Measurements from ENCODE around the gene MMP15.

Gene MMP15

DNA sequence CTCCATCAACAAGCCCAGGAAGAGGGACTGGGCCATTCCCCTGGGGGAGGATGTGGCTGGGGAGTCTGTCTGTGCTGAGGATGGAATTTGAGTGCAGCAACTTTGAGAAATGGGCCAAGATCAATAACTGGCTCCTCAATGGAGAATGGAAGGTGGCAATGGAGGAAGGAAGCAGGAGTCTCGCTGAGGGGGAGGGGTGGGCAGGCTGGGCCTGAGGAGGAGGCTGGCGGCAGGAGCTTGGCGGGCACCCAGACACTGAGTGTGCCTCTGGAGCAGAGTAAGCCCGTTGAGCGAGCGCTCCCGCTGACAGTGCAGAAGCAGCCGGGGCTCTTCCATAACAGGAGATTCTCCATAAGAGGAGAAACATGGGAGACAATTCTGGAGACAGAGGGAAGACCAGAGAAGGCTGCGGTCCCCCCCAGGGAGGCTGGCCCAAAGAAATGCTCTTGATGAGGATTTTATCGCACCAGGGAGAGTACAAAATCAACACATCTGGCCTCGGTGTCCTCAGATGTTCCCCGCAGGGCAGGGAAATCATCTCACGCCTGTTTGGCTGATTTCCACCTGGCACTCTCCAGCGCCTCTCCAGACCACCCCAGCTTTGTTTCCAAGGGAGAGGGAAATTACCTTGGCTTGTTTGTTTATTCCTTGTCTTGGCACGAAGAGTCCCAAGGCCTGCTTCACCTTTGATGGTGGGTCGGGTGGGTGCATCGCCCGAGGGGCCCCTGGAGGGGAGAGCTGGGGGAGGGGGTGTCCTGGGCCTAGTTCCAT, 2.8 kb upstream of the MMP15 start:
- Histone ChIP-seq H3K36me3 (ENCODE audit: control insufficient read depth in 1 of 2, insufficient read depth in 2 of 2, low read length in 2 of 2) (peaks cover 3 to 7% of the 10 kb centered on the region in 2 donors), H3K4me3 (ENCODE audit: low read depth in 1 of 2, low read length in 2 of 2) (peak overlapping the region; percentile 22 to 30), H3K27ac (ENCODE audit: low read length) (peak overlapping the region; percentile 45), H3K27me3 (ENCODE audit: low read depth, low read length) (no peaks in the 10 kb centered on the region), H3K4me1 (ENCODE audit: control insufficient read depth in 1 of 2, insufficient read depth in 2 of 2, low read length in 2 of 2) (peaks cover 13 to 62% of the 10 kb centered on the region in 2 donors), H3K9me3 (ENCODE audit: control insufficient read depth in 1 of 2, low read length in 2 of 2) (no peaks in the 10 kb centered on the region)

DNA sequence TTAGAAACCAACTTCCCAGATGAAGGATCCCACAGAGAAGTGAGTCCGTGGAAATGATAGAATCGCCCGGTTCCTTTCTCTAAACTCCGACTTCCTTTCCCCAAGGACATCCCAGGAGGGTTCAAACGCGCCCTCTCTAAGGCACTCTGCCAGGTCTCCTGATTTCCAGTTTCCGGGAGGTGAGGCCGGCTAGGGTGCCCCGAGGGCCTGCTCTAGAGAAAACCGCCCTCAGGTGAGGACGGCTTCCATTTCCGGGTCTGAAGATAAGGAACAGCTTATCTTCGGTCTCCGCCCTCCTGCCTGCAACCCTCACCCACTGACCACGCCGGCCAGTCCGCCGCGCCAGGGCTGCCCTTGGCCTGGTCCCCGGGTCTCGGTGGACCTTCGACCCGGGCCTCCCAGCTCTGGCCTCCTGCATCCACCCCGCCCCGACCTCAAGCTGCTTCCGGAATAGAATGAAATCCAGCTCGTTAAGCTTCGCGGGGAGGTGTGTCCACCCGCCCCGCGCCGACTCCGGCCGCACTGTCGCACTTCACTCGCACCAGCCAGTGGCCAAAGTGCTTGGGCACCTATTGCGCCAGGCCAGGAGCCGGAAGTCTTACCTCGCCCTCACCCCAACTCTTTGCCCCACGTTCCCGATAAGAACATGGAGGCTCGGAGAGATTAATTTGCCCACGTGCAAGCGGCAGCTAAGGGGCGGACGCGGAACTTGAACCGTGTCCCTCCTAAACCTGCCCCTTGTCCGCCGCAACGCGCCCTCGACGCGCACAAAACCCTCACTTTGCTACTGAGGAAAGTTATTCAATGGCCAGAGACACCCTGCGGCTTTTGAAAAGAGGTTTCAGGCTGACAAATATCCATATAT, 836 bp upstream of the MMP15 start:
- Histone ChIP-seq H3K4me1 (ENCODE audit: control insufficient read depth in 1 of 2, insufficient read depth in 2 of 2, low read length in 2 of 2) (peaks cover 13 to 65% of the 10 kb centered on the region in 2 donors), H3K27me3 (ENCODE audit: low read depth, low read length) (no peaks in the 10 kb centered on the region), H3K27ac (ENCODE audit: low read length) (peak overlapping the region; percentile 16)

DNA sequence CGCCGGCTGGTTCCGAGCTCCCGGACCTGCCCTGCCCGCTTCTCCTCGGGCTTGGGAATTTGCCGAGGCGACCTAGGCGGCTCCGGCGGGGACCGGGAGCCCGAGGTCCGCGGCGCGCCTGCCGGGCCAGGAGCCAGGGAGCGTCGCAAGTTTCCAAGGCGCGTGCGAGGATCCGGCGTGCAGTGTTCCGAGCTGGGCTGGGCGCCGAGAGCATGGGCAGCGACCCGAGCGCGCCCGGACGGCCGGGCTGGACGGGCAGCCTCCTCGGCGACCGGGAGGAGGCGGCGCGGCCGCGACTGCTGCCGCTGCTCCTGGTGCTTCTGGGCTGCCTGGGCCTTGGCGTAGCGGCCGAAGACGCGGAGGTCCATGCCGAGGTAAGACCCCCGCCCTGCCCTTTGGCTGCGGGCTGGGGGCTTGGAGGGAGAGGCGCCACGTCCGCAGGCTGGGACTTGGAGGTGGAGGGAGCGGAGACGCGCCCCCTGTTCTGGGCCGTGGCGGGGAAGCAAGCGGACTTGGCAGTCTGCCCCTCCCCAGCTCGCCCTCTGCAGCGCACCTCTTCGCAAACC, 668 bp downstream of the MMP15 start:
- Histone ChIP-seq H3K4me1 (ENCODE audit: control insufficient read depth in 1 of 2, insufficient read depth in 2 of 2, low read length in 2 of 2) (peaks cover 13 to 55% of the 10 kb centered on the region in 2 donors), H3K27me3 (ENCODE audit: low read depth, low read length) (no peaks in the 10 kb centered on the region), H3K36me3 (ENCODE audit: control insufficient read depth in 1 of 2, insufficient read depth in 2 of 2, low read length in 2 of 2) (no peaks in the 10 kb centered on the region), H3K27ac (ENCODE audit: low read length) (no peak overlapping the region), H3K4me3 (ENCODE audit: low read depth in 1 of 2, low read length in 2 of 2) (peak overlapping the region; percentile 55 to 84), H3K9me3 (ENCODE audit: control insufficient read depth in 1 of 2, low read length in 2 of 2) (no peaks in the 10 kb centered on the region)

More for the DNA sequence above, 836 bp upstream of the MMP15 start:
- Histone ChIP-seq H3K36me3 (ENCODE audit: control insufficient read depth in 1 of 2, insufficient read depth in 2 of 2, low read length in 2 of 2) (no peaks in the 10 kb centered on the region), H3K4me3 (ENCODE audit: low read depth in 1 of 2, low read length in 2 of 2) (peak overlapping the region; percentile 55 to 84), H3K9me3 (ENCODE audit: control insufficient read depth in 1 of 2, low read length in 2 of 2) (no peaks in the 10 kb centered on the region)

DNA sequence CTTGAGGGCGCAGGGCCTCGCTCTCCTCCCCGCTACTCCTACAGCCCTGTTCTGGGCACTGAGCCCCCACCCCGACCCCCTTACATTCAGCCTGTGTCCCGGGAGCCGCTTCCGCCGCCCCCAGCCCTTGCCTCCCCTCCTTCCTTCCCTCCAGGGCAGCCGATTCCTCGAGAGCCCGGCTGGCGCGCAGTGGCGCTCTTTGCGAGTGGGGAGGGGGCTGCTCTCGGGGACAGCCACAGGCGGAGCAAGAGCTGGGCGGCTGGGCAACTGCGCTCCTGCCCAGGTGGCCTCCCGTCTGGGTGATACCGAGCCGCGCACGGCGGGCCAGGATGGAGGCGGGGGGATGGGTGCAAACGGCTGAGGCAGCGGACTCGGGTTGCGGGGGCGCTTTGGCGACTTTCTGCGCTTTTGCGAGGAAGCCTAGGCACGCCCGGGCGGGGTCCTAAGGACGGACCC, 1.2 kb downstream of the MMP15 start:
- Histone ChIP-seq H3K9me3 (ENCODE audit: control insufficient read depth in 1 of 2, low read length in 2 of 2) (no peaks in the 10 kb centered on the region), H3K36me3 (ENCODE audit: control insufficient read depth in 1 of 2, insufficient read depth in 2 of 2, low read length in 2 of 2) (no peaks in the 10 kb centered on the region), H3K27me3 (ENCODE audit: low read depth, low read length) (no peaks in the 10 kb centered on the region), H3K4me3 (ENCODE audit: low read depth in 1 of 2, low read length in 2 of 2) (peak overlapping the region; percentile 55 to 84), H3K27ac (ENCODE audit: low read length) (no peak overlapping the region), H3K4me1 (ENCODE audit: control insufficient read depth in 1 of 2, insufficient read depth in 2 of 2, low read length in 2 of 2) (peaks cover 13 to 51% of the 10 kb centered on the region in 2 donors)

DNA sequence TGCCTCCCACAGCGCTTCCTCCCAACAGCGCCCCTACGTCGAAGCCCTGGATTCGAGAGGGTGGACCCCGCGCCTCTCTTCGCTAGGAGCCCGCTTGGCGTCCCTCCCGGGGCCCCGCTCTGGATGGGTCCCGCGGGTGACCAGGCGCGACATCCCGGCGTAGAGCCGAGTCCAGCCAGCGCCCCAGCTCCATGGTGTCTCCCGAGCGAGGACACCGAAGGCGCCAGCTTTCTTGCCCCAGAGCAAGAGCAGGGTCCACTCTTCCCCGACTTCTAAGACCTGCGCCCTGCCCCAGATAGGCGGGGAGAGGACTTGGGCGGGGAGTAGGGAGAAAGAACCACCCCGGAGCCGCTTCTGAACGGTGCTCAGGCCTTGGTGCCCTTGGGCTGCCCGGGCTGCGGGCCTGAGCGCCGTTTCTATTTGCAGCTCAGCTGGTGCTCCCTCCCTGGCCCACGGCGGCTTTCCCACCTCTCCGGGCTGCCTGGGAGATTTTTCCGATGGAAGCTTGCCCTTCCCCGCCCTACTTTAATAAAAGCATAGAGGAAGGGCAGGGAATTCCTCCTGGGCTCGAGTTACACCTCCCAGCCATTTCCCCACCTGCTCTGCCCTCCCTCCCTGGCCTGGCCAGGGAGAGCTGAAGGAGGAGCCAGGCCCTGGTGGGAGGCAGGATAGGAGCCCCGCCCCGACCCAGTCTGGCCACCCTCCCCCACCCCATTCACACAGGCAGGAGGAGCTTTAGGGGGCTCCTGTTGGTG, 1.8 kb downstream of the MMP15 start:
- Histone ChIP-seq H3K27me3 (ENCODE audit: low read depth, low read length) (no peaks in the 10 kb centered on the region), H3K9me3 (ENCODE audit: control insufficient read depth in 1 of 2, low read length in 2 of 2) (no peaks in the 10 kb centered on the region), H3K4me3 (ENCODE audit: low read depth in 1 of 2, low read length in 2 of 2) (peak overlapping the region; percentile 55 to 84), H3K36me3 (ENCODE audit: control insufficient read depth in 1 of 2, insufficient read depth in 2 of 2, low read length in 2 of 2) (no peaks in the 10 kb centered on the region), H3K27ac (ENCODE audit: low read length) (no peak overlapping the region), H3K4me1 (ENCODE audit: control insufficient read depth in 1 of 2, insufficient read depth in 2 of 2, low read length in 2 of 2) (peaks cover 16 to 45% of the 10 kb centered on the region in 2 donors)

DNA sequence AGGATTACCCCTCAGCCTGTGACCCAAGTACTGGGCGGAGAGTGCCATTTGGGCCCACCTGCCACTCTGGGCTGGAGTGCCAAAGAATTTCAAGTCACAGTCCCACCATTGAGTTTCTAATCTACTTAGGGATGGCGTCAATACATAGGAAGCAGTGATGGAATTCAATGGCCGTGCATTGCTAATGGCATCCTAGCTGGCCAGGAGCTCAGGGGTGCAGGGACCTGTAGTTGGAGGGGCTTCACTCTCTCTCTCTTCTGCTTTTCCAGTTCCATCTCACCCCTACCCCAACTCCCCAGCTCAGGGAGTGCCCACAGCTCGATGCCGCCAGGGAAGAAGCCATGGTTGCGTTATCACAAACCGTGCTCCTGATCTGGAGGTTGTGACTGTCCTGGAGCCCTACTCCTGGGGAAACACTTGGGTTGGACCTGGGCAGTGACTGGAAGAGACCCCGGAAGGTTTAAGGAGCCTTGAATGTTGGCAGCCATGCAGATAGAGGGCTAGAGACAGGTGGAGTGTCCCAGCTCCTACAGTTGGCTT, 2.4 kb downstream of the MMP15 start:
- no peaks in the 10 kb centered on the region for H3K9me3 ChIP-seq (ENCODE audit: control insufficient read depth in 1 of 2, low read length in 2 of 2)
- H3K27me3 ChIP-seq (ENCODE audit: low read depth, low read length) = no peaks in the 10 kb centered on the region
- no peak overlapping the region for H3K27ac ChIP-seq (ENCODE audit: low read length)
- peak overlapping the region in 1 of 2 donors; percentile 84 for H3K4me3 ChIP-seq (ENCODE audit: low read depth in 1 of 2, low read length in 2 of 2)
- no peaks in the 10 kb centered on the region for H3K36me3 ChIP-seq (ENCODE audit: control insufficient read depth in 1 of 2, insufficient read depth in 2 of 2, low read length in 2 of 2)
- peaks cover 10 to 44% of the 10 kb centered on the region in 2 donors for H3K4me1 ChIP-seq (ENCODE audit: control insufficient read depth in 1 of 2, insufficient read depth in 2 of 2, low read length in 2 of 2)

DNA sequence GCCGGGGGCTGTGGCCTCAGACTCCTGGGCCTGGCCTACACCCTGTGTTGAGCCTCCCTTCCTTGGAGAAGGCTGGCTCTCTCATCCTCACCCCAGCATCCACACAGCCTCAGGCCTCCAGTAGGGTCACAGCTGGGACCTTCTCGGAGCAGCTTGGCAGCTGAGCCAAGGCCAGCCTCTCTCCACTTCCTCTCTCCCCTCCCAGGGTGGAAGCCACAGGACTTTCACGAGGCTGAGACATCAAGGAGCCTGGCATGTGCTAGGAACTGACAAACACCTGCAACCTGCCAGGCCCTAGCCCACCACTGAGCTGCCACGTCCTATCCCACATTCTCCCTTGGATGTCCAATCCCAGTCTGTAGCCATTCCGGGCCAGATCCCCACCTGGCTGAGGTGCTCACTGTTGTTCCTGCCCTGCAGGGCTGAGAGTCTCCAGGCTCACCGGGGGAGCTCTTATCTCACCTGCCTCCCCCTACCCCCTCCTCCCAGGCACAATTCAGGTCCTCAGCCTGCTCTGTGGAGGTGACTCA, 3.1 kb downstream of the MMP15 start:
- Histone ChIP-seq H3K27ac (ENCODE audit: low read length) (no peak overlapping the region), H3K36me3 (ENCODE audit: control insufficient read depth in 1 of 2, insufficient read depth in 2 of 2, low read length in 2 of 2) (no peaks in the 10 kb centered on the region), H3K9me3 (ENCODE audit: control insufficient read depth in 1 of 2, low read length in 2 of 2) (no peaks in the 10 kb centered on the region), H3K4me3 (ENCODE audit: low read depth in 1 of 2, low read length in 2 of 2) (no peak overlapping the region), H3K4me1 (ENCODE audit: control insufficient read depth in 1 of 2, insufficient read depth in 2 of 2, low read length in 2 of 2) (peaks cover 5 to 41% of the 10 kb centered on the region in 2 donors), H3K27me3 (ENCODE audit: low read depth, low read length) (no peaks in the 10 kb centered on the region)

DNA sequence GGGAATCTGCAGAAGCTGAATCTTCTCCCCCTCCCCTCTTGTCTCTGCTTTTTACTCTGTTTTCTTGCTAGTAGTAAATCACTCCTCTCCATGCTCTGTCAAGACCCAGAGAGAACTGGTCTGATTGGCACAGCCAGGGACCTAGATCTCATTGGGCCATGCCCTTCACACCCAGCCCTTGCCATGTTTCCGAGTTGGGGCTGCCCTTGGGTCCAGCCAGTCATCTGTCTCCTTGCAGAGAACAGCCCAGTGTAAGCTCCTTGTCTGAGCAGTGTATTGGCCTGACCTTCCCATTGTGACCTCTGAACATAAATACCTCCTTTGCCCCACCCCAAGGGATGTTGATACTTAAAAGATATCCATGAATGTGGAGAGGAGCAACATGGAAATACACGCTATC, 3.9 kb downstream of the MMP15 start:
- Histone ChIP-seq H3K36me3 (ENCODE audit: control insufficient read depth in 1 of 2, insufficient read depth in 2 of 2, low read length in 2 of 2) (no peaks in the 10 kb centered on the region), H3K4me3 (ENCODE audit: low read depth in 1 of 2, low read length in 2 of 2) (no peak overlapping the region), H3K9me3 (ENCODE audit: control insufficient read depth in 1 of 2, low read length in 2 of 2) (no peaks in the 10 kb centered on the region), H3K4me1 (ENCODE audit: control insufficient read depth in 1 of 2, insufficient read depth in 2 of 2, low read length in 2 of 2) (peaks cover 5 to 40% of the 10 kb centered on the region in 2 donors), H3K27ac (ENCODE audit: low read length) (no peak overlapping the region), H3K27me3 (ENCODE audit: low read depth, low read length) (no peaks in the 10 kb centered on the region)

DNA sequence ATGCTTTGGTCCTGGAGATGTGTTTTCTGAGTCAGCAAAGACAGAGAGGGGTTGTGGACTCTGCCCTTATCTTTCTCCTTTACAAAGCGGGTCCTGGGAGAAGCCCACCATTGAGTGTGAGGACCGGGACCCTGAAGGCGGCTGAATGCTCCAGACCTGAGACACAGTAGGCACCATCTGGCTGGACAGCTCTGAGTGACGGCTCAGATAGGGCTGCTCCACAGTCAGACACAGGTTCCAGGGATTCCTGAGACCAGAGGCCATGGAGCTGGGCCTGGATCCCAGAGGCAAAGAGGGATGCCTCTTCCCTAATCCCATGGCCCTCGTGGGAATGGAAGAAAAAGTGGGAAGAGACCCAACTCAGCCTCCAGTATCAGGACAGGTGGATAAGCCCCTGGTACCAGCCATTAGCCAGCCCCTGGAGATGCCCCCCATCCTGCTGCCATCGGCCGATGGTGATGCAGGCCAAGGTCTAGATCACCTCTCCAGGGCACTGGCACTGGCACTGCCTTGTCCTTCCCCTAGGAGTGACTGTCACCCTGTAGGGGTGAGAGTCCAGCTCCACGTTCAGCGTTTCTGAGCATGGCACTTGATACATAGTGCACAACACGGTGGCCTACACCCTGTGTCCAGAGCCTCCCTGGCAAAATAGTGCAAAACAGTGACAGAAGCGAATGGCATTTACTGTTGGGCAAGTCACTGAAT, 4.7 kb downstream of the MMP15 start:
- no peaks in the 10 kb centered on the region for H3K36me3 ChIP-seq (ENCODE audit: control insufficient read depth in 1 of 2, insufficient read depth in 2 of 2, low read length in 2 of 2)
- H3K9me3 ChIP-seq (ENCODE audit: control insufficient read depth in 1 of 2, low read length in 2 of 2) = no peaks in the 10 kb centered on the region
- H3K4me3 ChIP-seq (ENCODE audit: low read depth in 1 of 2, low read length in 2 of 2) = no peak overlapping the region
- no peak overlapping the region for H3K27ac ChIP-seq (ENCODE audit: low read length)
- H3K4me1 ChIP-seq (ENCODE audit: control insufficient read depth in 1 of 2, insufficient read depth in 2 of 2, low read length in 2 of 2) = peaks cover 5 to 32% of the 10 kb centered on the region in 2 donors
- H3K27me3 ChIP-seq (ENCODE audit: low read depth, low read length) = no peaks in the 10 kb centered on the region
